Measurements from ENCODE around the gene MCM10. TPM values are rescaled to one million over a fixed set of nuclear protein-coding genes. Genes with fewer than 3 reads are reported as not detected.

The MCM10 gene
- total and polyA plus RNA-seq, 7 donors, result 0.14 to 3.2 (median 0.83) TPM; not detected in 2

- no peak for TF ChIP-seq EP300 (IDR thresholded peaks at IDR 0.05)
- TF ChIP-seq POLR2A (IDR thresholded peaks at IDR 0.05), result no peak
- TF ChIP-seq CTCF (IDR thresholded peaks at IDR 0.05), result no peak
- TF ChIP-seq POLR2AphosphoS5 (IDR thresholded peaks at IDR 0.05), result no peak
- Histone ChIP-seq H3K27ac (no peak overlapping the region), H3K27me3 (no peaks in the 10 kb centered on the region), H3K4me1 (no peaks in the 10 kb centered on the region), H3K9me3 (no peaks in the 10 kb centered on the region), H3K4me3 (no peak overlapping the region), H3K36me3 (no peaks in the 10 kb centered on the region)
- 91 to 92% methylated on average over 8 of the region's 8 CpGs for WGBS, 2 donors
- intact Hi-C loops (cut with DNase I), result no loop called here
- no peak for DNase-seq
These were observed 60.2 kb downstream of the MCM10 start for GRCh38 chr10:13221572-13221971.

- no peak for TF ChIP-seq POLR2A (IDR thresholded peaks at IDR 0.05)
- no peak for TF ChIP-seq EP300 (IDR thresholded peaks at IDR 0.05)
- no peak for TF ChIP-seq POLR2AphosphoS5 (IDR thresholded peaks at IDR 0.05)
- no peak for TF ChIP-seq CTCF (IDR thresholded peaks at IDR 0.05)
- WGBS, 2 donors, result 86% methylated on average over 6 of the region's 6 CpGs
- peak; percentile 54 for DNase-seq
- no peaks in the 10 kb centered on the region for H3K4me1 ChIP-seq
- no peak overlapping the region for H3K27ac ChIP-seq
- no peaks in the 10 kb centered on the region for H3K36me3 ChIP-seq
- no peaks in the 10 kb centered on the region for H3K27me3 ChIP-seq
- no peaks in the 10 kb centered on the region for H3K9me3 ChIP-seq
- no peak overlapping the region for H3K4me3 ChIP-seq
- intact Hi-C loops (cut with DNase I), result no loop called here
These were observed 60.8 kb downstream of the MCM10 start for GRCh38 chr10:13222151-13222550.

- no peaks in the 10 kb centered on the region for H3K36me3 ChIP-seq
- intact Hi-C loops (cut with DNase I), result no loop called here
- H3K9me3 ChIP-seq, result no peaks in the 10 kb centered on the region
- no peak overlapping the region for H3K27ac ChIP-seq
- no peaks in the 10 kb centered on the region for H3K27me3 ChIP-seq
- 95% methylated on average over 7 of the region's 7 CpGs for WGBS, 2 donors
- no peak overlapping the region for H3K4me3 ChIP-seq
- H3K4me1 ChIP-seq, result no peaks in the 10 kb centered on the region
- TF ChIP-seq CTCF (IDR thresholded peaks at IDR 0.05) (no peak), POLR2AphosphoS5 (IDR thresholded peaks at IDR 0.05) (no peak), POLR2A (IDR thresholded peaks at IDR 0.05) (no peak), EP300 (IDR thresholded peaks at IDR 0.05) (no peak)
- DNase-seq, result peak; percentile 33
These were observed 61.2 kb downstream of the MCM10 start for GRCh38 chr10:13222566-13222965.

GRCh38 chr10:13223241-13223640 is 61.9 kb downstream of the MCM10 start:
- no peak for DNase-seq
- TF ChIP-seq POLR2AphosphoS5 (IDR thresholded peaks at IDR 0.05) (no peak), CTCF (IDR thresholded peaks at IDR 0.05) (no peak), POLR2A (IDR thresholded peaks at IDR 0.05) (no peak), EP300 (IDR thresholded peaks at IDR 0.05) (no peak)
- H3K27ac ChIP-seq, result no peak overlapping the region
- H3K27me3 ChIP-seq, result no peaks in the 10 kb centered on the region
- no peaks in the 10 kb centered on the region for H3K4me1 ChIP-seq
- WGBS, 2 donors, result 91 to 92% methylated on average over 9 of the region's 9 CpGs
- no peaks in the 10 kb centered on the region for H3K9me3 ChIP-seq
- intact Hi-C loops (cut with DNase I), result no loop called here
- no peaks in the 10 kb centered on the region for H3K36me3 ChIP-seq
- no peak overlapping the region for H3K4me3 ChIP-seq
